Adrenal gland (tissue), 5 donors: ENCODE results near the gene MARK1.

Experiments used
- CTCF ChIP-seq, 6 experiments: fragments of 450-650 bp in 4 of 6; fragments of 200-600 bp in 2 of 6; sonication (generic) in 1 of 6; IDR thresholded peaks; 1 replicate in 5 of 6; 2 replicates in 1 of 6; pipeline versions ENCODE4 v1.5.1 to v1.8.0; 2016 to 2021; ENCODE audit warnings: antibody characterized with exemption in 6 of 6, mild to moderate bottlenecking in 2 of 6, moderate library complexity in 1 of 6
- POLR2A ChIP-seq, 2 donors: fragments of 450-650 bp; IDR thresholded peaks; one replicate each; pipeline ENCODE4 v1.6.1; 2017; ENCODE audit warnings: antibody characterized with exemption in 2 of 2, mild to moderate bottlenecking in 2 of 2, moderate library complexity in 1 of 2
- donor health status: DM: no; HTN: no; CAD: no.

GRCh38 chr1:220577926-220578325 lies 50.0 kb downstream of the MARK1 start:
- no peak for TF ChIP-seq CTCF (IDR thresholded peaks at IDR 0.05)
- TF ChIP-seq POLR2A (IDR thresholded peaks at IDR 0.05): no peak
